DOHH2 (cell line): Measurements from ENCODE around the gene RAB22A.

Source experiments
- H3F3A ChIP-seq: fragments of 200-600 bp; sonication (generic), shearing (Covaris generic); 2 replicates; pipeline ENCODE4 v1.6.0; 2016; ENCODE audit warnings: antibody characterized with exemption, mild to moderate bottlenecking; ENCODE audit not compliant: control insufficient read depth, insufficient read depth
- H3K27ac ChIP-seq: fragments of 200-600 bp; sonication (generic); 2 replicates; pipeline ENCODE4 v1.5.1; 2014; ENCODE audit warnings: low read depth, mild to moderate bottlenecking, low read length, moderate library complexity
- H3K27me3 ChIP-seq: fragments of 200-600 bp; sonication (generic); 2 replicates; pipeline ENCODE4 v1.6.1; 2014; ENCODE audit warnings: mild to moderate bottlenecking, low read length, mixed read lengths; ENCODE audit not compliant: control insufficient read depth
- H3K36me3 ChIP-seq: fragments of 200-600 bp; sonication (generic); 2 replicates; pipeline ENCODE4 v1.6.1; 2014; ENCODE audit warnings: mild to moderate bottlenecking, low read length, moderate library complexity, mixed read lengths; ENCODE audit not compliant: control insufficient read depth
- H3K4me1 ChIP-seq: fragments of 200-600 bp; sonication (generic); 2 replicates; pipeline ENCODE4 v1.6.1; 2014; ENCODE audit warnings: mild to moderate bottlenecking, low read length, mixed read lengths; ENCODE audit not compliant: control insufficient read depth
- H3K4me2 ChIP-seq: fragments of 200-600 bp; sonication (generic); 2 replicates; pipeline ENCODE4 v1.6.0; 2014; ENCODE audit warnings: mild to moderate bottlenecking, low read length, moderate library complexity
- H3K4me3 ChIP-seq: fragments of 200-600 bp; sonication (generic); 2 replicates; pipeline ENCODE4 v1.5.1; 2014; ENCODE audit warnings: mild to moderate bottlenecking, low read length, mixed read lengths
- H3K79me2 ChIP-seq: fragments of 200-600 bp; sonication (generic); 2 replicates; pipeline ENCODE4 v1.6.1; 2014; ENCODE audit warnings: mild to moderate bottlenecking, low read length, mixed read lengths; ENCODE audit not compliant: control insufficient read depth
- H3K9me2 ChIP-seq: fragments of 200-600 bp; sonication (generic); replicated peaks from 2 replicates; pipeline ENCODE4 v1.6.1; 2014; ENCODE audit warnings: mild to moderate bottlenecking, low read length, mixed read lengths; ENCODE audit not compliant: control insufficient read depth
- H3K9me3 ChIP-seq: fragments of 200-600 bp; sonication (generic); 2 replicates; pipeline ENCODE4 v1.6.1; 2014; ENCODE audit warnings: antibody characterized with exemption, low read length, mixed read lengths; ENCODE audit not compliant: control insufficient read depth, insufficient read depth
- H4K20me1 ChIP-seq: fragments of 200-600 bp; sonication (generic); 2 replicates; pipeline ENCODE4 v1.6.0; 2014; ENCODE audit warnings: low read depth, mild to moderate bottlenecking, antibody characterized with exemption, low read length, moderate library complexity; ENCODE audit not compliant: control insufficient read depth, insufficient read depth
- CTCF ChIP-seq: fragments of 200-600 bp; sonication (generic); IDR thresholded peaks from one replicate; pipeline ENCODE4 v1.5.1; 2014; ENCODE audit warnings: antibody characterized with exemption, mild to moderate bottlenecking, low read depth, low read length; ENCODE audit not compliant: poor library complexity, severe bottlenecking
- EZH2phosphoT487 ChIP-seq: fragments of 200-600 bp; sonication (generic); IDR thresholded peaks from 2 replicates; pipeline ENCODE4 v1.6.1; 2017; ENCODE audit warnings: borderline replicate concordance, mild to moderate bottlenecking, antibody characterized with exemption, low read length, moderate library complexity, mixed read lengths

The RAB22A gene

GRCh38 chr20:58395604-58396003 lies 86.1 kb downstream of the RAB22A start:
- no peak overlapping the region for H3K4me3 ChIP-seq
- H4K20me1 ChIP-seq, result peaks cover 42% of the 10 kb centered on the region
- H3F3A ChIP-seq, result 0 out of 2 replicates have a peak, but pooled peaks cover under 1% of the 10 kb centered on the region
- TF ChIP-seq CTCF (no peak), EZH2phosphoT487 (no peak)
- H3K9me3 ChIP-seq, result no peaks in the 10 kb centered on the region
- H3K36me3 ChIP-seq, result peaks cover 72% of the 10 kb centered on the region
- peaks cover 31% of the 10 kb centered on the region for H3K4me1 ChIP-seq
- no peaks in the 10 kb centered on the region for H3K27me3 ChIP-seq
- no peak overlapping the region for H3K4me2 ChIP-seq
- H3K79me2 ChIP-seq, result peaks cover 100% of the 10 kb centered on the region
- no peak overlapping the region for H3K27ac ChIP-seq
- H3K9me2 ChIP-seq, result no peaks in the 10 kb centered on the region

- no peak overlapping the region for H3K4me2 ChIP-seq
- no peak overlapping the region for H3K27ac ChIP-seq
- no peaks in the 10 kb centered on the region for H3K9me2 ChIP-seq
- H3K4me3 ChIP-seq, result no peak overlapping the region
- no peaks in the 10 kb centered on the region for H3K27me3 ChIP-seq
- H3K36me3 ChIP-seq, result peaks cover 60% of the 10 kb centered on the region
- H3K4me1 ChIP-seq, result peaks cover 31% of the 10 kb centered on the region
- 0 out of 2 replicates have a peak, but pooled peaks cover 3% of the 10 kb centered on the region for H3F3A ChIP-seq
- H4K20me1 ChIP-seq, result peaks cover 41% of the 10 kb centered on the region
- TF ChIP-seq CTCF (no peak), EZH2phosphoT487 (no peak)
- H3K9me3 ChIP-seq, result no peaks in the 10 kb centered on the region
- peaks cover 100% of the 10 kb centered on the region for H3K79me2 ChIP-seq
These were observed 87.9 kb downstream of the RAB22A start for GRCh38 chr20:58397429-58397828.

- TF ChIP-seq EZH2phosphoT487, result no peak
- TF ChIP-seq CTCF, result no peak
- peaks cover 100% of the 10 kb centered on the region for H3K79me2 ChIP-seq
- H3K27me3 ChIP-seq, result no peaks in the 10 kb centered on the region
- H4K20me1 ChIP-seq, result peaks cover 45% of the 10 kb centered on the region
- no peaks in the 10 kb centered on the region for H3K9me3 ChIP-seq
- peaks cover 39% of the 10 kb centered on the region for H3K4me1 ChIP-seq
- no peak overlapping the region for H3K4me2 ChIP-seq
- no peaks in the 10 kb centered on the region for H3K9me2 ChIP-seq
- peaks cover 3% of the 10 kb centered on the region; the same call in 1 of the 2 replicates for H3F3A ChIP-seq
- H3K4me3 ChIP-seq, result no peak overlapping the region
- peaks cover 54% of the 10 kb centered on the region for H3K36me3 ChIP-seq
- H3K27ac ChIP-seq, result no peak overlapping the region
These were observed 88.7 kb downstream of the RAB22A start for GRCh38 chr20:58398254-58398653.

- H3K4me1 ChIP-seq, result peaks cover 46% of the 10 kb centered on the region
- H3K27ac ChIP-seq, result no peak overlapping the region
- peaks cover 54% of the 10 kb centered on the region for H4K20me1 ChIP-seq
- H3K27me3 ChIP-seq, result no peaks in the 10 kb centered on the region
- TF ChIP-seq CTCF (no peak), EZH2phosphoT487 (no peak)
- H3K4me2 ChIP-seq, result no peak overlapping the region
- H3K4me3 ChIP-seq, result no peak overlapping the region
- no peaks in the 10 kb centered on the region for H3K9me2 ChIP-seq
- peaks cover 100% of the 10 kb centered on the region for H3K79me2 ChIP-seq
- peaks cover 3% of the 10 kb centered on the region; the same call in 1 of the 2 replicates for H3F3A ChIP-seq
- peaks cover 44% of the 10 kb centered on the region for H3K36me3 ChIP-seq
- no peaks in the 10 kb centered on the region for H3K9me3 ChIP-seq
These were observed 90.4 kb downstream of the RAB22A start for GRCh38 chr20:58399926-58400325.
